ENCODE measurements around the gene MAK. TPM values are rescaled to one million over a fixed set of nuclear protein-coding genes. Genes with fewer than 3 reads are reported as not detected.

The MAK gene
- total and polyA plus RNA-seq, 2 of the 13 experiments (the other 11 are each of a cell fraction or from before 2014, with no cell fraction given): 0.04 TPM; not detected in 1

DNA sequence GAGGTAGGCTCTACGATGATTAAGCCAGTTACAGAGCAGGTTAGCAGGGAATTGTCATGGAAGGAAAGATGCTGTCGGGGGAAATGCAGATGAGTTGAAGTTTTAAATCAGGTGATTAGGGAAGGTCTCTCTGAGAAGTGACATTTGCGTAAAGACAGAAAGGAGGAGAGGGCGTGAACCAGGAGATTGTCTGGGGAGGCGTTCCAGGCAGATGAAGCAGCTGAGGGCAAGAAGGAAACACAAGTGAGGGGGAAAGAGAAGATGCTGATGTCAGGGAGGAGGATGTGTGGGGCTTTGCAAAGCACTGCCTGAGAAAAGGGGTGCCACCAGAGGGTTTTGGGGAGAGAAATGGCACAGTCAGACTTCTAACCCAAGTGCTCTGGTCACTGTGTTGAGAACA lies 93.2 kb downstream of the MAK start:
- ChIA-PET POLR2A (interaction anchor here (4.4 kb wide), 1 partner anchor 24 kb away, joined by 42 read pairs; the partner anchor contains the start of gene TMEM14C), CTCF (ENCODE audit: low intra/inter-chr PET ratio, low total read pairs) (no interaction called here)
- no TSS peak for BruUV-seq (replicated peaks)
- H3K79me2 ChIP-seq (ENCODE audit: insufficient read depth, low read length): peaks cover 24% of the 10 kb centered on the region
- WGBS (ENCODE audit: low lambda C conversion rate): 96% methylated on average over 5 of the region's 5 CpGs
- no peak overlapping the region for H3K4me2 ChIP-seq (ENCODE audit: low read depth, low read length)
- H3K4me1 ChIP-seq (ENCODE audit: insufficient read depth, low read length): peaks cover 28% of the 10 kb centered on the region
- no peak for DNase-seq (ENCODE audit: low spot score)
- no peaks in the 10 kb centered on the region for H4K20me1 ChIP-seq (ENCODE audit: insufficient read depth, low read length)
- H3K27ac ChIP-seq (ENCODE audit: extremely low read length, insufficient read depth, low read length): no peak overlapping the region
- TF ChIP-seq POLR2G (IDR thresholded peaks at IDR 0.05; ENCODE audit: low read depth, low read length) (no peak), ZNF431 (CRISPR knock-in tag; IDR thresholded peaks at IDR 0.05; ENCODE audit: borderline replicate concordance, low read depth) (no peak), MYPOP (CRISPR knock-in tag; IDR thresholded peaks at IDR 0.05) (no peak), MED13 (CRISPR knock-in tag; IDR thresholded peaks at IDR 0.05) (no peak), ZNF530 (CRISPR knock-in tag; IDR thresholded peaks at IDR 0.05; ENCODE audit: low read depth) (no peak), ZIK1 (CRISPR knock-in tag; IDR thresholded peaks at IDR 0.05; ENCODE audit: borderline replicate concordance, low read depth) (no peak), TOPORS (CRISPR knock-in tag; IDR thresholded peaks at IDR 0.05) (no peak), ZEB1 (IDR thresholded peaks at IDR 0.05; ENCODE audit: insufficient replicate concordance, low read depth) (no peak), ZNF850 (CRISPR knock-in tag; conservative IDR thresholded peaks at IDR 0.05) (no peak)
- no peak overlapping the region for H3K4me3 ChIP-seq (replicated peaks in 1 of 3; ENCODE audit: insufficient read depth in 1 of 3, low read depth in 2 of 3, low read length in 3 of 3)
- FAIRE-seq: no peak
- ATAC-seq: no peak
- H2AFZ ChIP-seq (ENCODE audit: low read length): no peak overlapping the region
- H3K27me3 ChIP-seq (ENCODE audit: control insufficient read depth in 1 of 2, insufficient read depth in 2 of 2, low read length in 2 of 2): no peaks in the 10 kb centered on the region
- intact Hi-C loops (cut with micrococcal nuclease; ENCODE audit: unreplicated experiment): loop anchor here (5.0 kb wide), 1 partner anchor 238 kb away; no protein-coding TSS in a partner anchor
- no peaks in the 10 kb centered on the region for H3K9me3 ChIP-seq (ENCODE audit: low read length)
- in situ Hi-C loops (cut with HindIII; ENCODE audit: extremely low pct_ligation_motif_present, low pct_unique_long_range_greater_than_20kb): no loop called here
- H3K9ac ChIP-seq (ENCODE audit: insufficient read depth, low read depth, low read length): no peak overlapping the region
- H3K36me3 ChIP-seq (replicated peaks in 1 of 2; ENCODE audit: control insufficient read depth in 1 of 2, insufficient read depth in 2 of 2, low read length in 2 of 2): peaks cover 5 to 9% of the 10 kb centered on the region in 2 experiments; a peak in 2 of 5 replicates
